Endothelial cell of umbilical vein (primary cell): ENCODE measurements around the gene TGM1. TPM values are rescaled to one million over a fixed set of nuclear protein-coding genes. Genes with fewer than 3 reads are reported as not detected.

Experiments used
- BruUV-seq: library from RNA; stranded (reverse); fragments of 400-500 nt; replicated peaks from 2 replicates; lab custom pipeline; 2021; lab: Mats Ljungman, UMichigan
- CTCF ChIA-PET: fragments of 300-600, 350-600 bp; sonication (Branson Sonifier 250); formaldehyde crosslinking; loops from one replicate; lab custom pipeline; 2021; ENCODE audit warnings: antibody characterized with exemption, inconsistent platforms; lab: Charles Lee
- POLR2A ChIA-PET: fragments of 300-600, 350-600 bp; sonication (Branson Sonifier 250); formaldehyde crosslinking; loops from one replicate; lab custom pipeline; 2021; ENCODE audit warnings: antibody characterized with exemption, inconsistent platforms; lab: Charles Lee
- DNase-seq: peaks from one replicate; pipeline ENCODE4 v3.0.0-alpha.2; 2011; ENCODE audit warnings: low read depth, low spot score
- FAIRE-seq: peaks from 2 replicates; lab custom pipeline; 2011; peaks lifted over from hg19 to GRCh38; lab: Jason Lieb, UNC
- H2AFZ ChIP-seq: 2 replicates; pipeline ENCODE4 v1.6.0; 2012; ENCODE audit warnings: low read depth, low read length, control low read depth, inconsistent platforms
- H3K27ac ChIP-seq: 2 replicates; pipeline ENCODE4 v1.5.1; 2011; ENCODE audit warnings: low read depth, mild to moderate bottlenecking, control low read depth, low read length, moderate library complexity; ENCODE audit not compliant: insufficient read depth
- H3K27me3 ChIP-seq, 2 experiments: 2 replicates each; pipeline versions ENCODE4 v1.6.0 to v1.6.1; 2011; ENCODE audit warnings: low read length in 2 of 2, mixed read lengths in 1 of 2; ENCODE audit not compliant: control insufficient read depth in 2 of 2, insufficient read depth in 2 of 2
- H3K36me3 ChIP-seq, 2 experiments: 2 replicates in 1 of 2; 3 replicates in 1 of 2; pipeline ENCODE4 v1.5.1; 2011; ENCODE audit warnings: low read length in 2 of 2, mild to moderate bottlenecking in 1 of 2, moderate library complexity in 1 of 2; ENCODE audit not compliant: control insufficient read depth in 2 of 2, insufficient read depth in 2 of 2; ENCODE audit errors: extremely low read depth in 1 of 2
- H3K4me1 ChIP-seq: 3 replicates; pipeline ENCODE4 v1.5.1; 2011; ENCODE audit warnings: mild to moderate bottlenecking, low read length; ENCODE audit not compliant: control insufficient read depth, insufficient read depth; ENCODE audit errors: extremely low read depth
- H3K4me2 ChIP-seq: 2 replicates; pipeline ENCODE4 v1.6.1; 2011; ENCODE audit warnings: low read length, control low read depth, mixed read lengths; ENCODE audit not compliant: insufficient read depth
- H3K4me3 ChIP-seq, 3 experiments: fragments of 200-600 bp in 1 of 3; sonication (generic), shearing (Covaris generic) in 1 of 3; replicated peaks in 1 of 3; 2 replicates each; pipeline ENCODE4 v1.5.1; 2011 to 2016; ENCODE audit warnings: control low read depth in 3 of 3, low read length in 3 of 3, mild to moderate bottlenecking in 2 of 3, inconsistent platforms in 1 of 3, low read depth in 1 of 3, moderate library complexity in 1 of 3; ENCODE audit not compliant: insufficient read depth in 1 of 3
- H3K79me2 ChIP-seq: 2 replicates; pipeline ENCODE4 v1.6.0; 2012; ENCODE audit warnings: low read length, inconsistent platforms; ENCODE audit not compliant: control insufficient read depth, insufficient read depth
- H3K9ac ChIP-seq: replicated peaks from 2 replicates; pipeline ENCODE3; 2011; ENCODE audit warnings: low read length, control low read depth; ENCODE audit not compliant: insufficient read depth; ENCODE audit errors: extremely low read depth
- H3K9me1 ChIP-seq: replicated peaks from 3 replicates; pipeline ENCODE4 v1.6.0; 2011; ENCODE audit warnings: mild to moderate bottlenecking, low read length; ENCODE audit not compliant: control insufficient read depth, insufficient read depth; ENCODE audit errors: extremely low read depth
- H3K9me3 ChIP-seq: replicated peaks from 2 replicates; pipeline ENCODE4 v1.5.1; 2012; ENCODE audit warnings: low read length, inconsistent platforms; ENCODE audit not compliant: control insufficient read depth, insufficient read depth
- H4K20me1 ChIP-seq: replicated peaks from 2 replicates; pipeline ENCODE3; 2011; ENCODE audit warnings: mild to moderate bottlenecking, low read length; ENCODE audit not compliant: control insufficient read depth, insufficient read depth; ENCODE audit errors: extremely low read depth
- CTCF ChIP-seq, 2 donors: IDR thresholded peaks; 1 replicate in 1 of 2; 2 replicates in 1 of 2; pipeline ENCODE4 v1.5.1; 2011; ENCODE audit warnings: low read length in 2 of 2, mild to moderate bottlenecking in 2 of 2, moderate library complexity in 2 of 2, control low read depth in 1 of 2, inconsistent platforms in 1 of 2, low read depth in 1 of 2; ENCODE audit not compliant: insufficient read depth in 1 of 2; ENCODE audit errors: extremely low read depth in 1 of 2
- EZH2 ChIP-seq: IDR thresholded peaks from 2 replicates; pipeline ENCODE4 v1.6.1; 2012; ENCODE audit warnings: borderline replicate concordance, low read depth, mild to moderate bottlenecking, moderate library complexity, low read length, inconsistent platforms; ENCODE audit not compliant: severe bottlenecking
- FOS ChIP-seq: IDR thresholded peaks from 2 replicates; pipeline ENCODE4 v1.6.1; 2011; ENCODE audit warnings: mild to moderate bottlenecking, low read length, moderate library complexity, borderline replicate concordance; ENCODE audit not compliant: insufficient read depth
- GATA2 ChIP-seq: IDR thresholded peaks from 2 replicates; pipeline ENCODE4 v1.7.0; 2011; ENCODE audit warnings: low read depth, mild to moderate bottlenecking, moderate library complexity, mixed read lengths, low read length; ENCODE audit not compliant: insufficient read length, insufficient read depth
- JUN ChIP-seq: IDR thresholded peaks from 2 replicates; pipeline ENCODE4 v1.6.1; 2011; ENCODE audit warnings: borderline replicate concordance, low read depth; ENCODE audit not compliant: insufficient read length, insufficient read depth
- MYC ChIP-seq: IDR thresholded peaks from one replicate; pipeline ENCODE4 v1.6.1; 2011; ENCODE audit warnings: mild to moderate bottlenecking, low read depth, low read length
- POLR2A ChIP-seq: IDR thresholded peaks from 2 replicates; pipeline ENCODE4 v1.6.1; 2012; ENCODE audit warnings: low read depth, mild to moderate bottlenecking, control low read depth, low read length
- POLR2AphosphoS5 ChIP-seq: IDR thresholded peaks from 2 replicates; pipeline ENCODE4 v1.6.1; 2012; ENCODE audit warnings: low read depth, mild to moderate bottlenecking, control low read depth, low read length, moderate library complexity; ENCODE audit not compliant: insufficient read depth
- dilution Hi-C: fragments of 300-500 bp; cut with MboI; formaldehyde crosslinking; loops from one replicate; pipeline ENCODE4 v1.15.0; 2019; ENCODE audit warnings: low sequenced_read_pairs; ENCODE audit not compliant: extremely low pct_ligation_motif_present
- intact Hi-C: fragments of 100-400 bp; cut with micrococcal nuclease; formaldehyde crosslinking; loops from one replicate; pipeline ENCODE4 v1.10.0; 2022
- polyA plus RNA-seq, 4 experiments: library from polyadenylated mRNA; depleted of rRNA in 3 of 4; stranded (reverse) in 3 of 4; unstranded in 1 of 4; fragments of >200 nt; gene quantifications; 2 replicates each; pipeline versions ENCODE4 v1.2.1 to v1.2.3, GENCODE V29; 2011 to 2012; ENCODE audit warnings: missing spikeins in 1 of 4
- total RNA-seq: library from RNA; stranded (reverse); gene quantifications from 2 replicates; pipeline ENCODE4 v1.2.3, GENCODE V29; 2021
- TF ChIP-seq, protein P1 (sequence below): IDR thresholded peaks from 2 replicates; pipeline ENCODE4 v1.6.1; 2011; ENCODE audit not compliant: insufficient read depth, insufficient read length

The TGM1 gene
- total and polyA plus RNA-seq, 2 donors (not counting 3 experiments of a cell fraction or from before 2014, with no cell fraction given): 1.0 to 3.4 TPM

- BruUV-seq: no TSS peak
- dilution Hi-C loops (no loop called here), intact Hi-C loops (no loop called here)
- H2AFZ ChIP-seq: no peak overlapping the region
- FAIRE-seq (no peak), DNase-seq (no peak)
- H3K4me2 ChIP-seq: no peak overlapping the region
- no peaks in the 10 kb centered on the region for H3K36me3 ChIP-seq
- no peak for TF ChIP-seq CTCF (IDR thresholded peaks at IDR 0.05; ENCODE audit: extremely low read depth in 1 of 2, insufficient read depth in 1 of 2, low read depth in 1 of 2, low read length in 2 of 2)
- TF ChIP-seq POLR2AphosphoS5: no peak
- no peak for TF ChIP-seq POLR2A
- no peak for TF ChIP-seq GATA2
- TF ChIP-seq, protein P1, sequence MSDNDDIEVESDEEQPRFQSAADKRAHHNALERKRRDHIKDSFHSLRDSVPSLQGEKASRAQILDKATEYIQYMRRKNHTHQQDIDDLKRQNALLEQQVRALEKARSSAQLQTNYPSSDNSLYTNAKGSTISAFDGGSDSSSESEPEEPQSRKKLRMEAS: no peak
- no peak for TF ChIP-seq JUN
- no peak for TF ChIP-seq EZH2
- no peak for TF ChIP-seq FOS
- TF ChIP-seq MYC: no peak
- no peaks in the 10 kb centered on the region for H3K4me1 ChIP-seq
- no peaks in the 10 kb centered on the region for H3K79me2 ChIP-seq
- no peaks in the 10 kb centered on the region for H3K9me3 ChIP-seq
- POLR2A ChIA-PET: interaction anchor here (1.0 kb wide), 1 partner anchor 9 kb away, joined by 4 read pairs; the partner anchor contains the start of gene RABGGTA
- CTCF ChIA-PET: interaction anchor here (1.1 to 4.0 kb wide), 5 partner anchors 14 to 65 kb away, joined by 3 to 27 read pairs (median 5); partner anchors contain the start of genes MDP1 and TINF2
- no peak overlapping the region for H3K4me3 ChIP-seq
- H3K27ac ChIP-seq: no peak overlapping the region
- H4K20me1 ChIP-seq: no peaks in the 10 kb centered on the region
- no peaks in the 10 kb centered on the region for H3K9me1 ChIP-seq
- no peaks in the 10 kb centered on the region for H3K27me3 ChIP-seq
- H3K9ac ChIP-seq: no peak overlapping the region
Measured at GRCh38 chr14:24280797-24281460, 18.0 kb upstream of the TGM1 start.
